ENCODE results near the gene CSGALNACT2.

CSGALNACT2 gene

DNA sequence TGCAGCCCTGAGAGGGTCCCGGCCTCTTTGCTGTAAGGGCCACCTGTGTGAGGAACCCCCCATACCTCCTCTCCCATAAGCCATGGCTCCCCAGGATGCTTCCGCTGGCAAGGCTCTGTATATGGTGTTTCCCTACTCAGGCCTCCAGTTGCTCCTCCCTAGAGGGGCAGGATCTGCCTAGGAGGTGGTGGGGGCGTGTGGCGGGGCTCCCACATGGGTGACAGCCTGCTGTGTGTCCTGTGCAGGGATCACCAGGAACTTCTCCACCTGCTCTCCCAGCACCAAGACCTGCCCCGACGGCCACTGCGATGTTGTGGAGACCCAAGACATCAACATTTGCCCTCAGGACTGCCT lies 25.7 kb upstream of the CSGALNACT2 start:
- H2AFZ ChIP-seq (ENCODE audit: low read depth, low read length): no peak overlapping the region
- H3K9me3 ChIP-seq (ENCODE audit: insufficient read depth, low read length, severe bottlenecking): no peaks in the 10 kb centered on the region
- peaks cover 4% of the 10 kb centered on the region; the same call in 1 of the 2 replicates for H4K20me1 ChIP-seq (ENCODE audit: insufficient read depth, low read length)
- DNase-seq (no peak), ATAC-seq (ENCODE audit: insufficient read depth, low read depth) (no peak)
- no peaks in the 10 kb centered on the region for H3K79me2 ChIP-seq (ENCODE audit: insufficient read depth, low read length)
- no peak overlapping the region for H3K27ac ChIP-seq (ENCODE audit: low read length)
- no peaks in the 10 kb centered on the region for H3K27me3 ChIP-seq (ENCODE audit: insufficient read depth, low read length, poor library complexity)
- H3K4me1 ChIP-seq (ENCODE audit: insufficient read depth, low read length): no peaks in the 10 kb centered on the region
- no peak overlapping the region for H3K4me2 ChIP-seq (ENCODE audit: insufficient read depth, low read length)
- no peak for TF ChIP-seq EZH2 (IDR thresholded peaks at IDR 0.05; ENCODE audit: borderline replicate concordance, low read depth, low read length, severe bottlenecking)
- TF ChIP-seq, protein P1, sequence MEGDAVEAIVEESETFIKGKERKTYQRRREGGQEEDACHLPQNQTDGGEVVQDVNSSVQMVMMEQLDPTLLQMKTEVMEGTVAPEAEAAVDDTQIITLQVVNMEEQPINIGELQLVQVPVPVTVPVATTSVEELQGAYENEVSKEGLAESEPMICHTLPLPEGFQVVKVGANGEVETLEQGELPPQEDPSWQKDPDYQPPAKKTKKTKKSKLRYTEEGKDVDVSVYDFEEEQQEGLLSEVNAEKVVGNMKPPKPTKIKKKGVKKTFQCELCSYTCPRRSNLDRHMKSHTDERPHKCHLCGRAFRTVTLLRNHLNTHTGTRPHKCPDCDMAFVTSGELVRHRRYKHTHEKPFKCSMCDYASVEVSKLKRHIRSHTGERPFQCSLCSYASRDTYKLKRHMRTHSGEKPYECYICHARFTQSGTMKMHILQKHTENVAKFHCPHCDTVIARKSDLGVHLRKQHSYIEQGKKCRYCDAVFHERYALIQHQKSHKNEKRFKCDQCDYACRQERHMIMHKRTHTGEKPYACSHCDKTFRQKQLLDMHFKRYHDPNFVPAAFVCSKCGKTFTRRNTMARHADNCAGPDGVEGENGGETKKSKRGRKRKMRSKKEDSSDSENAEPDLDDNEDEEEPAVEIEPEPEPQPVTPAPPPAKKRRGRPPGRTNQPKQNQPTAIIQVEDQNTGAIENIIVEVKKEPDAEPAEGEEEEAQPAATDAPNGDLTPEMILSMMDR (IDR thresholded peaks at IDR 0.05; ENCODE audit: borderline replicate concordance, extremely low read depth, low read length, poor library complexity, severe bottlenecking): no peak
- no peak overlapping the region for H3K4me3 ChIP-seq (ENCODE audit: low read depth in 1 of 2, low read length in 2 of 2)
- H3K36me3 ChIP-seq (ENCODE audit: insufficient read depth, low read length): no peaks in the 10 kb centered on the region
- no peak overlapping the region for H3K9ac ChIP-seq (ENCODE audit: low read depth, low read length)

DNA sequence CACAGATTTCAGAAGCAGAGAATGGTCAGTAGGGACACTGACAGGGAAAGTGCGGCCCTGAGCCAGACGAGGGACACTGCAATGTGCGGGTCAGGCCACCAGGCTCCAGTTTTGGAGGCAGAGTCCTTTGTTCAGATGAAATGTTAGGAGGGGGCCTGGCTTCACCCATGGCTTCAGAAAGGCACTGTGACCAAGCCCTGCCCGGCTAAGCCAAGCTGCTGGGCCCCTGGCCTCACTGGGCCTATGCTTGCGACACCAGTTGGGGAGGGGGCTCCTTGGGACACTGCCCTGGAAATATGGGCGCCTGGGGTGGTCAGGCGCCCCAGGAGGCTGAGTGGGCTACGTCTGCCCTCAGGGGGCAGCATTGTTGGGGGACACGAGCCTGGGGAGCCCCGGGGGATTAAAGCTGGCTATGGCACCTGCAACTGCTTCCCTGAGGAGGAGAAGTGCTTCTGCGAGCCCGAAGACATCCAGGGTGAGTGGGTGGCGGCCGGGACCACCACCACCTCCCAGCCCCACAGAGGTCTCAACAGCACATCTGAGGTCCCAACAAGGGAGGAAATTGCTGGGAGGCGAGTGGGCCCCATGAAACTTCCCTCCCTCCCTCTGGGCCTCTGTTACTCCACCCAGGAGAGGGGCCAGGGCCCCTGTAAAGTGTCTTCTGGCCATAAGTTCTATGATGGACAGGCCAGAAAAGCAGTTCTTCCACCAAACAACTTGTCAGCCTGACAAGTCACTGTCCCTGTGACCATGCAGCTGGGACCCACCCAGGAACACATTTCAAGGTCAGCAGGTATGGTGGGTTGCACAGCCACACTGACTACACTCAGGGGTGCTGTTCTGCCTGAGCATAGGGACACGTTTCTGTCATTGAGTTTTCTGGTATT lies 24.8 kb upstream of the CSGALNACT2 start:
- TF ChIP-seq, protein P1 (IDR thresholded peaks at IDR 0.05; ENCODE audit: borderline replicate concordance, extremely low read depth, low read length, poor library complexity, severe bottlenecking): no peak
- no peak for TF ChIP-seq EZH2 (IDR thresholded peaks at IDR 0.05; ENCODE audit: borderline replicate concordance, low read depth, low read length, severe bottlenecking)

DNA sequence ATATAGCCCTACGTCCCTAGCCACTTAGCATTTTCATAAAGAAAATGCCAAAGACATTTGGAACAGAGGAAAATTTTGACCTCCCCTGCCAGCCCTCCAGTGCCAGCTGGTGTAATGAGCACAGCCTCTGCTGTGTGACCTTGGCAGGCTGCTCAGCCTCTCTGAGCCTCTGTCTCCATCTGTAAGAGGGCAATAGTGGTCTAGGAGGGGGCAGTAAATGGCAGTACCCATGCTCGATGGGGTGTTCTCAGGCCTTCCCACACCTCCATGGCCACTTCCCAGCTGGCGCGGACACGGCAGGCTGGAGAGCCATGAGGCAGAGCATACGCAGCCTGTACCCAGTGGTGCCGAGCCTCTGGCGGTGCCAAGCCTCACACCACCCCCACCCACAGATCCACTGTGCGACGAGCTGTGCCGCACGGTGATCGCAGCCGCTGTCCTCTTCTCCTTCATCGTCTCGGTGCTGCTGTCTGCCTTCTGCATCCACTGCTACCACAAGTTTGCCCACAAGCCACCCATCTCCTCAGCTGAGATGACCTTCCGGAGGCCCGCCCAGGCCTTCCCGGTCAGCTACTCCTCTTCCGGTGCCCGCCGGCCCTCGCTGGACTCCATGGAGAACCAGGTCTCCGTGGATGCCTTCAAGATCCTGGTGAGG lies 24.0 kb upstream of the CSGALNACT2 start:
- Histone ChIP-seq H3K4me2 (ENCODE audit: insufficient read depth, low read length) (no peak overlapping the region), H3K9ac (ENCODE audit: low read depth, low read length) (no peak overlapping the region)

More for the DNA sequence above, 24.8 kb upstream of the CSGALNACT2 start:
- Histone ChIP-seq H3K4me2 (ENCODE audit: insufficient read depth, low read length) (no peak overlapping the region), H3K79me2 (ENCODE audit: insufficient read depth, low read length) (no peaks in the 10 kb centered on the region), H3K27ac (ENCODE audit: low read length) (no peak overlapping the region), H3K9ac (ENCODE audit: low read depth, low read length) (no peak overlapping the region), H4K20me1 (ENCODE audit: insufficient read depth, low read length) (peaks cover 4% of the 10 kb centered on the region; the same call in 1 of the 2 replicates), H3K4me3 (ENCODE audit: low read depth in 1 of 2, low read length in 2 of 2) (no peak overlapping the region), H2AFZ (ENCODE audit: low read depth, low read length) (no peak overlapping the region), H3K4me1 (ENCODE audit: insufficient read depth, low read length) (no peaks in the 10 kb centered on the region), H3K36me3 (ENCODE audit: insufficient read depth, low read length) (no peaks in the 10 kb centered on the region), H3K27me3 (ENCODE audit: insufficient read depth, low read length, poor library complexity) (no peaks in the 10 kb centered on the region), H3K9me3 (ENCODE audit: insufficient read depth, low read length, severe bottlenecking) (no peaks in the 10 kb centered on the region)
- ATAC-seq (ENCODE audit: insufficient read depth, low read depth) (no peak), DNase-seq (no peak)

More for the DNA sequence above, 24.0 kb upstream of the CSGALNACT2 start:
- ATAC-seq (ENCODE audit: insufficient read depth, low read depth) (no peak), DNase-seq (no peak)
- Histone ChIP-seq H2AFZ (ENCODE audit: low read depth, low read length) (no peak overlapping the region), H3K27ac (ENCODE audit: low read length) (no peak overlapping the region), H3K36me3 (ENCODE audit: insufficient read depth, low read length) (no peaks in the 10 kb centered on the region), H3K9me3 (ENCODE audit: insufficient read depth, low read length, severe bottlenecking) (no peaks in the 10 kb centered on the region), H4K20me1 (ENCODE audit: insufficient read depth, low read length) (peaks cover 4% of the 10 kb centered on the region; the same call in 1 of the 2 replicates), H3K4me1 (ENCODE audit: insufficient read depth, low read length) (no peaks in the 10 kb centered on the region), H3K79me2 (ENCODE audit: insufficient read depth, low read length) (no peaks in the 10 kb centered on the region), H3K4me3 (ENCODE audit: low read depth in 1 of 2, low read length in 2 of 2) (no peak overlapping the region), H3K27me3 (ENCODE audit: insufficient read depth, low read length, poor library complexity) (no peaks in the 10 kb centered on the region)
- TF ChIP-seq, protein P1 (IDR thresholded peaks at IDR 0.05; ENCODE audit: borderline replicate concordance, extremely low read depth, low read length, poor library complexity, severe bottlenecking): no peak
- no peak for TF ChIP-seq EZH2 (IDR thresholded peaks at IDR 0.05; ENCODE audit: borderline replicate concordance, low read depth, low read length, severe bottlenecking)

All from DND-41 (cell line).